NCI-H510A (cell line): ENCODE data around the gene GET4.
"Not testable (repeated sequence)": the region's sequence is repeated elsewhere in the genome, so short reads cannot be mapped to it uniquely, and the experiment has no call there.

Source experiments
- DNase-seq: peaks from one replicate; lab custom pipeline; 2025; lab: John Stamatoyannopoulos, UW

Gene GET4

GRCh38 chr7:871900-872537 is 4.3 kb upstream of the GET4 start:
- DNase-seq: no peak

DNA sequence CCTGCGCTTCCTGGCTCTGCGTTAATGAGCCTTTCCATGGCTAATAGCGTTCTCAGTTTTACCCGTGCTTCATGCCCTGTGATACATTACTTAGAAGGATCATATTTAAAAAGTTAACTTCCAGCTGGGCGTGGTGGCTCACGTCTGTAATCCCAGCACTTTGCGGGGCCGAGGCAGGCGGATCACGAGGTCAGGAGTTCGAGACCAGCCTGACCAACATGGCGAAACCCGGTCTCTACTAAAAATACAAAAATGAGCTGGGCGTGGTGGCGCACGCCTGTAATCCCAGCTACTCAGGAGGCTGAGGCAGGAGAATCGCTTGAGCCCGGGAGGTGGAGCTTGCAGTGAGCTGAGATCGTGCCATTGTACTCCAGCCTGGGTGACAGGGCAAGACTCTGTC is 3.7 kb upstream of the GET4 start:
- not testable (repeated sequence) for DNase-seq

DNA sequence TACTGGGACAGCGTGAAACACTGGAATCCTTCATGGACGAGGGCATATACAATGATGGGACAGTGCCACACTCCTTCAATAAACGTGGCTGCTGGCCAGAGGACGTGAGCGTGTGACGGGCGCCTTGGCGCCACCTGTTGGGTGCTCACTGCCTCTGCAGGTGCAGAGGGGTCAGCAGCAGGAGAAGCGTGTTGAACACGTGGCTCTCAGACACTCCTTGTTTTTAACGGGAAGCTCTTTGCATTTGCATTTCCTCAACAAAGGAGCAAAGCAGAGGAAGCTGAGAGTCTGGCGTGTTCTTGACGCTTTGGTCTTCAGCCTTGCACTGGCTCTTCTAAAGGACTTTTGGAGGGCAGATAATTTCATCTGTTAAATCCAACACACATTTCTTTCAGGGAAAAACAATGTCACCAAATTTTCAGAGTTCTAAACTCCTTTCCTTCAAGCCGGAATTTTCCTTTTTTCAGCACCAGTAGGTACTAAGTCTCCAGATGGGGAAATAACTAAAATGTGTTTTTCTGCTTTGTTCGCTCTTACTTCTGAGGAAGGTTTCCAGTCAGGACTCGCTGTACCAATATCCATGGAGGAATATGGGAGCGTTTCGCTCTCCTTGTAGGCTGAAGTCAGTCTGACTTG is 2.9 kb upstream of the GET4 start:
- DNase-seq: no peak

- DNase-seq: no peak
These were observed 2.2 kb upstream of the GET4 start for GRCh38 chr7:874031-874749.

GRCh38 chr7:875051-875450 is 1.3 kb upstream of the GET4 start:
- DNase-seq: no peak

DNA sequence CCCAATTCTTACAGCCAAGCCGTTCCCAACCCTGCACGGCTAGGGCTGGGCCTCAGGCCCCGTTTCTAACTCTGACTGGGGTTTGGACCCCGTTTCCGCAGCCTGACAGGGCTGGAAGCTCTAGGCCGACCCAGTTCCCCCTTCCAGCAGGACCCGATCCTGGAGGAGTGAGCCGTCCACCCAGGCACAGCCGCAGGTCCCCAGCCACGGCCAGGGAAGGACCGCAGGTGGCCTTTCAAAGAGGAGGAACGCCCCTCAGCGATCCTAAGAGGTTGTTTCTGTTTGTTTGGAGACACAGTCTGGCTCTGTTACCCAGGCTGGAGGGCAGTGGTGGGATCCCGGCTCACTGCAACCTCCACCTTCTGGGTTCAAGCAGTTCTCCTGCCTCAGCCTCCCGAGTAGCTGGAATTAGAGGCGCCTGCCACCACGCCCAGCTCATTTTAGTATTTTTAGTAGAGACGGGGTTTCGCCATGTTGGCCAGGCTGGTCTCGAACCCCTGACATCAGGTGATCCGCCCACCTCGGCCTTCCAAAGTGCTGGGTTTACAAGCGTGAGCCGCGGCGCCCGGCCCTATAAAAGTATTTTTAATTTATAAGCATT is 778 bp upstream of the GET4 start:
- no peak for DNase-seq

DNA sequence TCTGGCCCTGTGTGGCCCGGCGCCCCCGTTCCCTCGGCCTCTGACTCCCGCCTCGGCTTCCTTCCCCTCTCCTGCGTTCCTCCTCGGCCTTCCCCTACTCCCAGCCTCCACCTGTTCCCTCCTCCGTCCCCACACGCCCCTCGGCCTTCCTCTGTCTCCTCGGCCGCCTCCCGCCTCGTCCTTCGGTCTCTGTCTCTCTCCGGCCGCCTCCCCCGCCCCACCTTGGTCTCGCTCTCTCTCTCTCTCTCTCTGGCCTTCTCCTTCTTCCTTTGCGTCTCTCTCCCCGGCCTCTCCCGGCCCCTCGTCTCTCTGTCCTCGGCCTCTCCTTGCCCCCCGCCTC is 588 bp downstream of the GET4 start:
- no peak for DNase-seq

DNA sequence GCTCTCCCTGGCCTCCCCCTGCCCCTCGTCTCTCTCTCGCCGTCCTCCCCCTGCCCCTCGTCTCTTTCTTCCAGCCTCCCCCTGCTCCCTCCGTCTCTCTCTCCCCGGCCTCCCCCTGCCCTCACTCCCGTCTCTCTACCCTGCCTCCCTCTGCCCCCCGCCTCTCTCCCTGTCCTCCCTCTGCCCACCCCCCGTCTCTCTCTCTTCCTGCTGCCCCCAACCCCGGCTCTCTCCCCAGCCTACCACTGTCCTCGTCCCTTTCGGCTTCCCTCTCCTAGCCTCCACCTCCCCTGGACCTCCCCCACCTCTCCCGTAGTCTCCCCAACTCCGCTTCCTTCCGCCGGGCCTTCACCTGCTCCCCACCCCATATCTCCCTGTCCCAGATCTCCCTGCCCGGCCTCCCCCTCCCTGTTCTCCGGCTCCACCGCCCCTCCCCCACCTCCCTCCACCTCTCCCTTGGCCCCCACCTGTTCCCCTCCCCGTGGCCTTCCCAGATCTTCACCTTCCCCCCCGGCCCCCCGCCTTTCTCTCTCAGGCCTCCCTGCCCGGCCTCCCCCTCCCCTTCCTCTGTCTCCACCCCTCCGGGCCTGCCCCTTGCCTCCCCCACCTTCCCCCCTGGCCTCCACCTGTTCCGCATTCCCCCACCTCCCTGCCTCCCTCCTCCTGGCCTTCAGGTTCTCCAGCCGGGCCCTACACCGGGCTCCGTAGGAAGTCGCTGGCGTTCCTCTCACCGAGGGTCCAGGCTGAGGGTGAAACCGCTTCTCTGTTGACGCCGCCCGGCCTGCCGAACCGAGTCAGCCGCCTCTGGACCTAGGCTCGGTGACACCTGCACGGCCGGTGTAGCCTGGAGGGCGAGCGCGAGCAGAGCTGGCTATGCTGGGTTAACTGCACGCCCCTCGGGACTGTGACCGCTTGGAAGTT is 1.2 kb downstream of the GET4 start:
- no peak for DNase-seq

GRCh38 chr7:879093-879492 is 2.7 kb downstream of the GET4 start:
- DNase-seq: no peak

- no peak for DNase-seq
These were observed 3.4 kb downstream of the GET4 start for GRCh38 chr7:879706-880105.

DNA sequence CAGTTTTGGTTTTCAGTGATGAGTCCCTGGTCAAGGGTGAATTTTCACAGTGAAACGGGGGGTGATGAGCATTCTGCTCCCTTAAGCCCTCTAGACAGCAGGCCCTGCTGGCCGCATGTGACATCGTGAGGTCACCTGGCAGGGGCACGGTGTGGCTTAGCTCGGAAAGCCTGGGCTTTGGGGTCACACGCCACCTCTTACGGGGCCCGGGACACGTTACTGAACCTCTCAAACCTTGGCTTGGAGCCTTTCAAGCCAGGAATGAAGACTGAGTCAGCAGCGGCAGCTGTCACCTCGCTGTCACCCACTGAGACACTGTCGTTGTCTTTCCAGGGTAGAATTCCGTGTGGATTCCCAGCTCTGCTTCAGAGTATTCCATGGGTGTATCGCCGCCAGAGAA is 4.1 kb downstream of the GET4 start:
- DNase-seq: no peak

DNA sequence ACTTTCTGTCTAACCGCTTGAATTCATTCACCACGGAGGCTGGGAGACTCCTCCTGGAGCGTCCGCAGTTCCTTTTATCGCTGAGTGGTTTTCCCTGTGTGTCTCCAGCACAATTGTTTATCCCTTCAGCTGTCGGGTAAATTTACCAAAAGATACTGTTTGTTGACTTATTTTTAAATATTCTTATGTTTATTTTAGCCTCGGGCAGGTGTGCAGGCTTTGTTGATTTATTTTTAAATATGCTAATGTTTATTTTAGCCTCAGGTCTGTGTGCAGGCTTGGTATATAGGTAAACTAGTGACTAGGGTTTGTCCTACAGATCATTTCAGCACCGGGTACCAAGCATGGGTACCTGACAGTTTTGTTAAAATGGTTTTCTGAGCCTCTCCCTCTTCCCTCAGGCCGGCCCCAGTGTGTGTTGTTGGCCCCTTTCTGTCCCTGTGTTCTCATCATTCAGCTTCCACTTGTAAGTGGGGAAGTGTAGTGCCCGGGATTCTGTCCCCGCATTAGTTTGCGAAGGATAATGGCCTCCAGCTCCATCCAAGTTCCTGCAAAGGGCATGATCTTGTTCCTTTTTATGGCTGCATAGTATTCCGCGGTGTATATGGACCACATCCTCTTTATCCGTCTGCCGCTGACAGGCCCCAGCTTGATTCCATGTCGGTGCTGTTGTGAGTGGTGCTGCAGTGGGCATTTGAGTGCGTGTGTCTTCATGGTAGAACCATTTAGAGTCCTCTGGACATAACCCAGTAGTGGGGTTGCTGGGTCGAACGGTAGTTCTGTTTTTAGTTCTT is 5.3 kb downstream of the GET4 start:
- no peak for DNase-seq

DNA sequence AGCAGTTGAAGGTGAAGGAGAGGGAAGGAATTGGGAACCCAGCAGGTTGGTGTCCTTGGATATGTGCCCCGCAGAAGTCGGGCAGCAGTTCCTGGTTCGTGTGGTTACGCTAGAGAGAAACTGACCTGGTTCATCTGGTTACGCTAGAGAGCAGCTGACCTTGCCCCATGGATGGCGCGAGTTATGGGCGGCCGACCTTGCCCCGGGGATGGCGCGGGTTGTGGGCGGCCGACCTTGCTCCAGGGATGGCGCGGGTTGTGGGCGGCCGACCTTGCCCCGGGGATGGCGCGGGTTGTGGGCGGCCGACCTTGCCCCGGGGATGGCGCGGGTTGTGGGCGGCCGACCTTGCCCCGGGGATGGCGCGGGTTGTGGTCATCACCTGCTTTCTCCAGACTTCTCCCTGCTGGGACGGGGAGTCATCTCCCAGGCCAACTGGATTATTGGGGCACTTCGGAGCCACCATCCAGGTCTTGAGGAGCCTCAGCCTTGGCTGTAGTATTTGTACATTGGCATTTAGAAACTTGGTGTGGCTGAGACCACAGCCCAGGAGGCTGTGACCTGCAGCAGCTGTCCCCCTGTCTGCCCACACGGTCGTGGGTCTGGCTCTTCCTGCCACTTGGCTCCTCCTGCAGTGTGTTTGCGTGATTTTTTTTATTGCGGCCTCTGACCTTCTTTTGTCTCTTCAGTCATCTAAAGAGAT is 6.1 kb downstream of the GET4 start:
- no peak for DNase-seq

DNA sequence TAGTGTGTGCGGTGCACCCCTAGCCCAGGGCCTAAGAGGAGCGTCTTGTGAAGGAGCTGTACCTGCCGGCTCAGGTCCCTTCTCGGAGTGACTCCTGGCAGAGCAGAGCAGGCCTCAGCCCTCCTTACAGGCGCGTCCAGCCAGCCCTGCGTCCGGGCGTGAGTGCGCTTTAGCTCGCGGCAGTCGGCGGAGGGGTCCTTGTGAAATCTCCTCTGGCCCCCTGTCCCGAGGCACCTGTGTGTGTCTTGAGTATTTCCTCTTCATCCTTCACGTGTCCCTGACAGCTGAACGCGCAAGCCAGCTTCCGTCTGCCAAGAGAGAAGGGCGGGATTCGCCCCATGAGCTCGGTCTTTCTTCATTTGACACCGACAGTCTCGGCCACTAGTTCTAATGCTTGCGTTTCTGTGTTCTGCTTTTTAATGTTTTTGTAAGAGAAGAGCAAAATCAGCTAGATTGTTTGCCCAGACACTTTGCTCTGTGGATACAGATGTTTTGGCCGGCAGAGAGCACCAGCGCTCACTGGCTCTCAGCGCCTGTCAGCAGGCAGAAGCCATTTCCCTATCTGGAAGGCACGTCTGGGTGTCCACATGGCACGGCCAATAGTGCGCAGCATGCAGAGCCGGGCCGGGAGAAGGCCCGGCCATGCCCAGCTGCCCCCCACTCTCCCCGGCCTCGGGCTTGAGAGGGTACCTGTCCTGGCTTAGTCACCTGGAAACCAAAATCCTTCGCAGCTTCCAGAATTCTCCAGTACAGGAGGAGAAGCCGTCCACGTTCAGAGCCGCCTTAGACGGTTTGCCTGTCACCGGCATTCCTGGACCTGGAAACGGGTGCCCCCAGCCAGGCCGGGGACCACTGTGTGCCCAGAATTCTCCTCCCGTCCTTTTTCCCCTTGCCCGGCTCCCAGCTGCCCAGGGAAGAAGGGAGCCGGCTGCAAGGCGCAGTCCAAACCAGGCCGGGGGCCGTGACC is 7.0 kb downstream of the GET4 start:
- DNase-seq: no peak

GRCh38 chr7:884191-885003 is 8.0 kb downstream of the GET4 start:
- no peak for DNase-seq

DNA sequence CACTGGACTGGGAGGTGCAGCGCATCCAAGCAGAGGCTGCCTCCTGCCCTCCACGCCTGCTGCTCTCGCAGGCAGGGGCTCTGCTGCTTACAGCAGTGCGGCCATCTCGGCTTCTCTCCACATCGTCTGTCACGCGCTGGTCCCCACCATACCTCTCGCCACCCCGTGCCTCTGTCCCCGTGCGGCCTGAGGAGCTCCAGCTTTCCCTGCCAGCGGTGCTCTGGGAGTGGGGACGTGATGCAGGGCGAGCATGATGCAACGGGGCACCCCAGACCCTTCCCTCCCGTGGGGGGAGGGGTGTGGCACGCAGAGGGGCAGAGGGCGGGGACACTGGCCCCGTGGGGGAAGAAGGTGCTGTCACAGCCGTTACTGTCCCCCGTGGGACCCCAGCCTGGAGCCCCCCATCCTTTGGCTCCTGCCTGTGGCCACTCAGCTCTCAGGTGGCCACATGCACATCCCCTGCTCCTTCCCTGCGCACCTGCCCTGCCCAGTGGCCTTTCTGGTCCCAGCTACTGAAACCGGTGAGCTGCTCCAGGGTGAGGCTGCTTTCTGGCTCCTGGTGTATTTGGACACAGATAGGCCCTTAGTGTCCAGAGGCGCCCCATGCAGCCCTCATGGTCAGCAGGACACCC is 9.0 kb downstream of the GET4 start:
- DNase-seq: no peak

GRCh38 chr7:885893-886625 is 9.7 kb downstream of the GET4 start:
- no peak for DNase-seq
